ENCODE results near the gene MFSD11.

GRCh38 chr17:76735586-76736348, 2.2 kb upstream of the MFSD11 start:
- no peak for TF ChIP-seq CTCF (IDR thresholded peaks at IDR 0.05)
- no peak for TF ChIP-seq POLR2AphosphoS5 (IDR thresholded peaks at IDR 0.05; ENCODE audit: low read depth, low read length)
- no peak for TF ChIP-seq REST (IDR thresholded peaks at IDR 0.05; ENCODE audit: insufficient read depth in 1 of 2, low read depth in 2 of 2, low read length in 1 of 2)
- no peak for TF ChIP-seq SIN3A (IDR thresholded peaks at IDR 0.05; ENCODE audit: borderline replicate concordance, insufficient read depth, low read depth, low read length)

Data from Panc1 (cell line).